Measurements from ENCODE around the gene KIF5C. TPM values are rescaled to one million over a fixed set of nuclear protein-coding genes. Genes with fewer than 3 reads are reported as not detected.

KIF5C gene
- total RNA-seq, 2 donors from 2014 or later, result 2.0 to 2.6 TPM

DNA sequence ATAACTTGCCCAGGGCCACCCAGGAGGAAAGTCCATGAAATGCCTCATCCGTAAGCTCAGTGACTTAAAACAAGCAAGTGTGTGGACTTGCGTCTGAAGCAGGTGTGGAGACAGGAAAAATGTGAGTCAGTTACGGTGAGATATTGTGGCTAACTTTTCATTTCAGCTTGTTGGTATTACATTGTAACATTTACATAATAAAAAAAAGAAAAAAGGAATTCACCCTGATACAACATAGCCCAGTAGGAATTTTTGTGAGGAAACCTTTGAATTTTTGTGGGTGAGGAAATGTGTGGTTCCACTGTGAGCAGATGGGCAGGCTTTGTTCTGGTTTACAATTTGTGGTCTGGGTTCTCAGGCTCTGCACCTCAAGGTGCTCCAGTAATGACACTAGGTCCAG, 129.8 kb downstream of the KIF5C start:
- Histone ChIP-seq H3K4me3 (no peak overlapping the region), H3K27me3 (no peaks in the 10 kb centered on the region), H3K4me1 (no peaks in the 10 kb centered on the region), H3K27ac (no peak overlapping the region), H3K36me3 (replicated peaks in 1 of 2; ENCODE audit: insufficient read depth in 1 of 2, low read depth in 2 of 2) (no peaks in the 10 kb centered on the region), H3K9me3 (no peaks in the 10 kb centered on the region)
- ATAC-seq, result no peak
- intact Hi-C loops (cut with DNase I), result no loop called here
- 92 to 96% methylated on average over 3 of the region's 3 CpGs for WGBS, 2 donors
- DNase-seq, result no peak
- TF ChIP-seq, protein P1, sequence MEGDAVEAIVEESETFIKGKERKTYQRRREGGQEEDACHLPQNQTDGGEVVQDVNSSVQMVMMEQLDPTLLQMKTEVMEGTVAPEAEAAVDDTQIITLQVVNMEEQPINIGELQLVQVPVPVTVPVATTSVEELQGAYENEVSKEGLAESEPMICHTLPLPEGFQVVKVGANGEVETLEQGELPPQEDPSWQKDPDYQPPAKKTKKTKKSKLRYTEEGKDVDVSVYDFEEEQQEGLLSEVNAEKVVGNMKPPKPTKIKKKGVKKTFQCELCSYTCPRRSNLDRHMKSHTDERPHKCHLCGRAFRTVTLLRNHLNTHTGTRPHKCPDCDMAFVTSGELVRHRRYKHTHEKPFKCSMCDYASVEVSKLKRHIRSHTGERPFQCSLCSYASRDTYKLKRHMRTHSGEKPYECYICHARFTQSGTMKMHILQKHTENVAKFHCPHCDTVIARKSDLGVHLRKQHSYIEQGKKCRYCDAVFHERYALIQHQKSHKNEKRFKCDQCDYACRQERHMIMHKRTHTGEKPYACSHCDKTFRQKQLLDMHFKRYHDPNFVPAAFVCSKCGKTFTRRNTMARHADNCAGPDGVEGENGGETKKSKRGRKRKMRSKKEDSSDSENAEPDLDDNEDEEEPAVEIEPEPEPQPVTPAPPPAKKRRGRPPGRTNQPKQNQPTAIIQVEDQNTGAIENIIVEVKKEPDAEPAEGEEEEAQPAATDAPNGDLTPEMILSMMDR (IDR thresholded peaks at IDR 0.05), result no peak
- TF ChIP-seq POLR2A (IDR thresholded peaks at IDR 0.05), result no peak

DNA sequence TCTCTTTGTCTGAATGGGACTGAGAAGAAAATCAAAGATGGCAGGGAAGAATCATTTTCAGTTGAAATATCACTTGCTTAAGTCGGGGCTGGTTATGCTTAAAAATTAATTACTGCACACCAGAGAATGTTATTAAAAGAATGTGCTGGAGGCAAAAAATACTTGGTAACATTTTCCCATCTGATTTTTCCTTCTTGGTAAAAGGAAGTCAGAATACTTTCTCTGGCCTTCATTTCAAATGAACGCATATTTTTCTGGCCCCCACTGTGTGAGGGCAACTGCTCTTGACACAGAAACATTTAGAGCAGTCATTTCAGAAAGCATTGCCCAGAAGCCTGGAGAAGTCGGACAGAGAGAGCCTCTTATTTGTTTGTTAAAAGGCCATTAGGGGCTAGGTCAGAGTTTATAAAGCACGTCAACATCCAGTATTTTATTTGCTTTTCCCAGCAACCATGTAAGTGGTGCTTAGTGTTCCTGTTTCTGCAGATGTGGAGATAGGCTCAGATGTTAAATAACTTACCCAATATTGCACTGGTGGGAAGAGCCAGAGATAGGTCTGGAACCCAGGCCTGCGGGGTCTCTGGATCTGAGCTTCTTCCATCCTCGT, 130.5 kb downstream of the KIF5C start:
- intact Hi-C loops (cut with DNase I), result no loop called here
- Histone ChIP-seq H3K36me3 (replicated peaks in 1 of 2; ENCODE audit: insufficient read depth in 1 of 2, low read depth in 2 of 2) (no peaks in the 10 kb centered on the region), H3K4me1 (no peaks in the 10 kb centered on the region), H3K27ac (no peak overlapping the region), H3K9me3 (no peaks in the 10 kb centered on the region), H3K4me3 (no peak overlapping the region), H3K27me3 (no peaks in the 10 kb centered on the region)
- WGBS, 2 donors, result 67 to 72% methylated on average over 6 of the region's 6 CpGs
- TF ChIP-seq, protein P1 (IDR thresholded peaks at IDR 0.05), result no peak
- no peak for TF ChIP-seq POLR2A (IDR thresholded peaks at IDR 0.05)
- DNase-seq (no peak), ATAC-seq (no peak)

DNA sequence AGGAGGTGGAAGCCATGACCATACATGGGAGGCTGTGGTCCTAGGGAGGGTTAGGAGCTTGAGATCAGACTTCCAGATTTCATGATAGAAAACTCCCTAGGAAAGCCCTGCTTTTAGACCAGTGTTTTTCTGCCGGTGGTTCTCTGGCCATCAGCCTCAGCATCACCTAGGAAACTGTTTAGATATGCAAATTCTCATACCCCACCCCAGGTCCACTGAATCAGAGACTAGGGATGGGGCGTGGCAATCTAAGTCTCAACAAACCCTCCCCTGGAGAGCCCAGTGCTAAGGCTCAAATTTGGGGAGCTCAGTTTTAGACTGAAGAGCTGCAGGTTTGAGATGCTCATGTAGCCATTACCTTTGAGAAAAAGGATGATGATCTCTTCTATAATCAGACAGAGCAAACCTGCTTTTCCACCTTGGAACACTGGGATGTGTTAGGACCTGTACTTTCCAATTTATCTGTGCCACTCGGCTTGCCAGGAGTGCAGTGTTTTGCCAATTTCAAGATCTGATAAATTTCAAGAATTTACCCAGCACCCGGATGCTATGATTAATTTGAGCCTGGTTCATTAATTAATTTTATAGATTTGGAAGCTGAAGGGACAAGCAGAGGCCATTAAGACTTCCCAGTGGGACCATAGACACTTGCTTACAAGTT, 132.0 kb downstream of the KIF5C start:
- TF ChIP-seq, protein P1 (IDR thresholded peaks at IDR 0.05), result no peak
- TF ChIP-seq POLR2A (IDR thresholded peaks at IDR 0.05), result no peak
- Histone ChIP-seq H3K9me3 (no peaks in the 10 kb centered on the region), H3K4me3 (no peak overlapping the region), H3K27ac (no peak overlapping the region), H3K4me1 (no peaks in the 10 kb centered on the region), H3K36me3 (replicated peaks in 1 of 2; ENCODE audit: insufficient read depth in 1 of 2, low read depth in 2 of 2) (no peaks in the 10 kb centered on the region), H3K27me3 (no peaks in the 10 kb centered on the region)
- intact Hi-C loops (cut with DNase I), result no loop called here
- DNase-seq (no peak), ATAC-seq (no peak)
- WGBS, 2 donors, result 44 to 45% methylated on average over 4 of the region's 4 CpGs

DNA sequence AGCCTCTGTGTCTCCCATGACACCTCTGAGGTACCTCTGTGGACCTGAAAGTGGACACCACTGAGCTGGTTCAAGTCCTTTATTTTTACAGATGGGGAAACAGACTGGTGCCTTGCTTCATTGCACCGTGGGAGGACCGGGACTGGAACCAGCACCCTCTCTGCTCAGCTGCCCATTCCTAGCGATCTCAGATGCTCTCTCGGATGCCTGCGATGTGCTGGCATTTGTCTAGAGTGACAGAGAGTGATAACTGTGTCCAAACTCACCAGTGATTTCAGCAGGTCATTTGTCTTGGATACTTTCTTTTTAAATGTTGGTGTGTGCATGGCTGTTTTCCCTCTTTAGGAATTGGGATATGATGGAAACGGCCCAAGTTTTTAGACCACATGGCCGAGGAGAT, 133.4 kb downstream of the KIF5C start:
- ATAC-seq, result no peak
- Histone ChIP-seq H3K9me3 (no peaks in the 10 kb centered on the region), H3K27ac (no peak overlapping the region), H3K4me3 (no peak overlapping the region), H3K27me3 (no peaks in the 10 kb centered on the region), H3K36me3 (replicated peaks in 1 of 2; ENCODE audit: insufficient read depth in 1 of 2, low read depth in 2 of 2) (no peaks in the 10 kb centered on the region), H3K4me1 (no peaks in the 10 kb centered on the region)
- intact Hi-C loops (cut with DNase I), result no loop called here
- no peak for DNase-seq
- WGBS, 2 donors, result 73 to 78% methylated on average over 7 of the region's 7 CpGs
- no peak for TF ChIP-seq POLR2A (IDR thresholded peaks at IDR 0.05)
- TF ChIP-seq, protein P1 (IDR thresholded peaks at IDR 0.05), result no peak

Data from body of pancreas (tissue), 4 donors.